H1 (cell line): ENCODE results near the gene SLCO4A1. TPM values are rescaled to one million over a fixed set of nuclear protein-coding genes. Genes with fewer than 3 reads are reported as not detected.

Experiments used
- HDAC2 ChIP-seq, 2 experiments: fragments of 300-600 bp in 1 of 2; sonication (generic) in 1 of 2; IDR thresholded peaks; 2 replicates each; pipeline ENCODE4 v1.6.1; 2011 to 2012; ENCODE audit warnings: low read depth in 2 of 2, low read length in 2 of 2, mild to moderate bottlenecking in 2 of 2, moderate library complexity in 2 of 2, borderline replicate concordance in 1 of 2, inconsistent platforms in 1 of 2
- polyA plus RNA-seq, 7 experiments: library from polyadenylated mRNA; depleted of rRNA in 3 of 7; stranded (reverse) in 5 of 7; unstranded in 2 of 7; fragments of >200 nt in 5 of 7; fragments of 200-250 nt in 2 of 7; gene quantifications; 1 replicate in 5 of 7; 2 replicates in 1 of 7; 4 replicates in 1 of 7; pipeline versions ENCODE4 v1.2.1 to v1.2.3, GENCODE V29; 2011 to 2013; ENCODE audit warnings: missing spikeins in 2 of 7, mixed read lengths in 2 of 7
- total RNA-seq: library from RNA; stranded (reverse); fragmentation: NEBNext Ultra II Directional; extraction: Animal tissue kit (Norgen Biotek cat#: 25700); gene quantifications from 2 replicates; pipeline ENCODE4 v1.2.1, GENCODE V29; 2021

Gene SLCO4A1
- total and polyA plus RNA-seq, 2 of the 8 experiments (the other 6 are each of a cell fraction or from before 2014, with no cell fraction given), result 10.5 to 18.5 TPM

DNA sequence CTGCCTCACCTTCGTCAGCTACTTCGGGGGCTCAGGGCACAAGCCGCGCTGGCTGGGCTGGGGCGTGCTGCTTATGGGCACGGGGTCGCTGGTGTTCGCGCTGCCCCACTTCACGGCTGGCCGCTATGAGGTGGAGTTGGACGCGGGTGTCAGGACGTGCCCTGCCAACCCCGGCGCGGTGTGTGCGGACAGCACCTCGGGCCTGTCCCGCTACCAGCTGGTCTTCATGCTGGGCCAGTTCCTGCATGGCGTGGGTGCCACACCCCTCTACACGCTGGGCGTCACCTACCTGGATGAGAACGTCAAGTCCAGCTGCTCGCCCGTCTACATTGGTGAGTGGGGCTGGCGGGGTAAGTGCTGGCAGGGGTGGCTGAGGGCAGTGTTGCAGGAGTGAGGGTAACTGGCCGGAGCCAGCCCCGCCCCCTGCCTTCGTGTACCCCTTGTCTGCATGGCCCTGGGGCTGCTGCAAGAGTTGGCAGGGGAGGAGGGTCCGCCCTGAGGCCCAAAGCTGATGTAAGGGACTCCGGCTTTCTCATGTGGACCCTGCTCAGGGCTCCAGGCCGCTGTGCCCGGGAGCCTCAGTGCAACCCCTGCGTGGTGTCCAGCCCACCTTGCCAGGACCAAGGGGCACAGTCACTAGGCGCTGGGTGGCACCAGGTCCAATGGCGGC, 14.8 kb downstream of the SLCO4A1 start (continued):
- TF ChIP-seq HDAC2 (IDR thresholded peaks at IDR 0.05; ENCODE audit: borderline replicate concordance in 1 of 2, low read depth in 2 of 2, low read length in 2 of 2), result no peak
